A549 (cell line): Measurements from ENCODE around the gene CCDC121.

ENCODE experiments used
- CTCF ChIP-seq: fragments of >200 bp; sonication (Bioruptor Twin); formaldehyde crosslinking; IDR thresholded peaks from 3 replicates; pipeline ENCODE4 v1.5.1; 2016
- MAX ChIP-seq: IDR thresholded peaks from 2 replicates; pipeline ENCODE4 v1.6.1; 2012
- MYC ChIP-seq: IDR thresholded peaks from 2 replicates; pipeline ENCODE4 v1.6.1; 2012; ENCODE audit warnings: mild to moderate bottlenecking, inconsistent platforms, low read length, improper control_type of control experiment, borderline replicate concordance
- POLR2A ChIP-seq: IDR thresholded peaks from 2 replicates; pipeline ENCODE4 v1.6.1; 2012; ENCODE audit warnings: mild to moderate bottlenecking, low read length

DNA sequence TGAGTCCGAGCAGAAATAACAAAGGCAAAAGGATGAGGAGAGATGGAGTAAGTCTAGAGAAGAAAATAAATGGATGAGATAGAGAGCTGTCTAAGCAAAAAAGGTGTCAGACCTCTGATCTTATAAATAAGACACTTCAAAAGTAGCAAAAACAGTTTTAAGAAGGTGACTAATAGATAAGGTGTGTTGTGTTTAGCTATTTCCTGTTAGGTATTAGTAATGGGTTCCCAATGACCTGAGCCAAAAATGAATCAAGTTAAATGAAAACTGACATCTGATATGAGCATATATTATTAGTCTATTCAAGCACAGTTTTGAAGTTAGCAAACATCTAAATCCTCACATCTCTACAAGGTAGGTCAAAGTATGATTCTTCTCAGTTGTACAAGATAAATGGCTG is 24.0 kb upstream of the CCDC121 start:
- TF ChIP-seq CTCF (no peak), MYC (no peak), MAX (no peak), POLR2A (no peak)
